GM18520 (cell line): ENCODE results near the gene SH2D1B.
"Not testable (repeated sequence)": the region's sequence is repeated elsewhere in the genome, so short reads cannot be mapped to it uniquely, and the experiment has no call there.

Source experiments
- ATAC-seq: cut with Tn5 transposase; IDR thresholded peaks from one replicate; pipeline ENCODE4 v1.9.1; 2021; ENCODE audit not compliant: unreplicated experiment

The SH2D1B gene

DNA sequence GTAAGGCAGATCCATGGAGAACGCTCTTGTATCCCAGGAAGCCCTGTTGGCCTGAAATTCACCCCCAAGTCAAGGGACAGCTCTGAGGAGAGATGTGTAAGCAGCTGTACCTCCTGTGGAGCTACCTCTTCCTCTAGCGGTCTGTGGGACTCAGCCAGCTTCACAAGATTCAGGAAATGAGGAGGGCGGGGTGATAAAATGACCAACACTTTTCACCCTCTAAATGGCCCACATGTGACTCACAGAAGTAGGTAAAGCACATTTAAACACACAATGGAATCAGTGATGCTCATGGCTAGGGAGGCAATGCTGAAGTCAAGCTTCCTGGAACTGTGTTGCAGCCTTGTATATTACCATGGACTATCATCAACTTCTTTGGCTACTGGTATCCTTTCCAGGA is at the start of gene SH2D1B:
SH2D1B (minus strand) TSS at position 135 of the 400 bp plus-strand sequence; CDS start at position 15, 120 bp downstream.
- no peak for ATAC-seq

GRCh38 chr1:162458236-162458635 is 46.3 kb upstream of the SH2D1B start:
- ATAC-seq: no peak

GRCh38 chr1:162456323-162456722 is 44.4 kb upstream of the SH2D1B start:
- ATAC-seq: no peak

DNA sequence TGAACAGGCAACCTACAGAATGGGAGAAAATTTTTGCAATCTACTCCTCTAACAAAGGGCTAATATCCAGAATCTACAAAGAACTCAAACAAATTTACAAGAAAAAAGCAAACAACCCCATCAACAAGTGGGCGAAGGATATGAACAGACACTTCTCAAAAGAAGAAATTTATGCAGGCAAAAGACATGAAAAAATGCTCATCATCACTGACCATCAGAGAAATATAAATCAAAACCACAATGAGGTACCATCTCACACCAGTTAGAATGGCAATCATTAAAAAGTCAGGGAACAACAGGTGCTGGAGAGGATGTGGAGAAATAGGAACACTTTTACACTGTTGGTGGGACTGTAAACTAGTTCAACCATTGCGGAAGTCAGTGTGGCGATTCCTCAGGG is 42.4 kb upstream of the SH2D1B start:
- not testable (repeated sequence) for ATAC-seq

GRCh38 chr1:162446946-162447345 is 35.0 kb upstream of the SH2D1B start:
- ATAC-seq: no peak

GRCh38 chr1:162444903-162445302 is 33.0 kb upstream of the SH2D1B start:
- ATAC-seq: no peak

- not testable (repeated sequence) for ATAC-seq
These were observed 21.2 kb upstream of the SH2D1B start for GRCh38 chr1:162432977-162433713.

DNA sequence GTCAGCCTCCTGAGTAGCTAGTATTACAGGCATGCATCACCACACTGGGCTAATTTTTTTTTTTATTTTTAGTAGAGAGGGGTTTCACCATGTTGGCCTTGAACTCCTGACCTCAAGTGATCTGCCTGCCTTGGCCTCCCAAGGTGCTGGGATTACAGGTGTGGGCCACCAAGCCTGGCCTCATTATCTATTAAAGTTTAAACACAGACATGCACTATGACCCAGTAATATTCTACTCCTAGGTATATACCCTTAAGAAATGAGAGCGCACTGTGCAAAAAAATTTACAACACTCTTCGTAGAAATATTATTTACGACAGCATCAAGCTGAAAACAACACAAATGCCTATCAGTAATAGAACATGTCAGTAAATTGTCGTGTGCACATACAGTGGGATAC is 18.6 kb upstream of the SH2D1B start:
- ATAC-seq: no peak

DNA sequence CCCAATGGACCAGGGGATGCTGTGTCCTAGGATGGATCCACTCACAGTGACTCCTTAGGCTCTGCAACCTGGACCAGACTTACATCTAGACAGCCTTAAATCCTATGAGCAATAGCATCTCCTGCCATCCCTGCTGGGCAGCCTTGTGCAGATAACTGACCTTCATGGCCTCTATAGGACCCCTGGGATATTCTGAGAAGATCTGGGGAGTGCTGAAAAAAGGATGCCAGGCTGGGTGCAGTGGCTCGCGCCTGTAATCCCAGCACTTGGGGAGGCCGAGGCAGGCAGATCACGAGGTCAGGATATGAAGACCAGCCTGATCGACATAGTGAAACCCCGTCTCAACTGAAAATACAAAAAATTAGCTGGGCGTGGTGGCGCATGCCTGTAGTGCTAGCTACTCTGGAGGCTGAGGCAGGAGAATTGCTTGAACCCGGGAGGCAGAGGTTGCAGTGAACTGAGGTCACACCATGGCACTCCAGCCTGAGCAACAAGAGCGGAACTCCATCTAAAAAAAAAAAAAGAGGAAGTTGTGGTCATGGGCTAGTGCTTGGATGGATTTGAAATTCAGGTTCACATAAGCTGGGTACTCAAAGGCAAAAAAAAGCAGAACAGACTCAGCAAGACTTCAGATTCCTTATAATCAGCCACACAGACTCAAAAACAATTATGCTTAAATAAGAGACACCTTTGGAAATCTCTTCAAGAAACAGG is 10.9 kb upstream of the SH2D1B start:
- ATAC-seq: no peak

GRCh38 chr1:162421258-162422164 is 9.6 kb upstream of the SH2D1B start:
- no peak for ATAC-seq

- ATAC-seq: no peak
These were observed 8.2 kb upstream of the SH2D1B start for GRCh38 chr1:162420120-162420519.

GRCh38 chr1:162419450-162419931 is 7.6 kb upstream of the SH2D1B start:
- not testable (repeated sequence) for ATAC-seq

- ATAC-seq: not testable (repeated sequence)
These were observed 6.6 kb upstream of the SH2D1B start for GRCh38 chr1:162418584-162418983.

DNA sequence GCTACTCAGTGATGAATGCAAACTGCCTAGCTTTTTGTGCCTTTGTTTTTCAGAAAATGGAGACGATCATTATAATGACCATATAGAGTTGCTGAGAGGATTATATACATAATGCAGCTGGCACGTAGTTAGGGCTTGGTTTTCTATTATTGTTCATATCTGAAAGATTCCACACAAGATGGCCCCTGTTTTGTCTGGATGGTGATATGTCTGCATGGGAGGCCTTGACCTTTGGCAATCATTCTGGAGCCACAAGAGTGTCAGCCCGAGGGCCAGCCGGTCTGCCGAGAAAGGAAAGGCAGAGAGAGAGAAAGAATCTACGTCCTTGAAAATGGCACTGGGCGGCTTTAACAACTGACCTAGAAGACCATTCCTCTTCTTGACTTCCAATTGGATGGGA is 5.7 kb upstream of the SH2D1B start:
- ATAC-seq: no peak

DNA sequence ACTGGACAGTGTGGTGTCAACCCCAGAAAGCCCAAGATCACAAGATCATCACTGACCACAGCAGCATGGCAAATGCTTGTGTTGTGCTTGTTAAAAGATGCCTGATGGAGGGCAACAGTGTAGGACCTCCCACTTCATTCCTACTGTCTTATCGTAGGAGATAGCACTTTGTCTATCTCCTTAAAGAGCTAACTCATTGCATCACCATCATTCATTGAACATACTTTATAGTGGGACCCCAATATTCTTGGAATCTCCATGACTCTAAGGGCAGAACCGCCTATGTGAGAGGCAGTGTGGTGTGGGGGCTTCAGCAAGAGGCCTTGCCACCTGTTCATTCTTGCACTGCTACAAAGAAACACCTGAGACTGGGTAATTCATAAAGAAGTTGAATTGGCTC is 5.0 kb upstream of the SH2D1B start:
- ATAC-seq: no peak

GRCh38 chr1:162416215-162416614 is 4.3 kb upstream of the SH2D1B start:
- ATAC-seq: no peak

DNA sequence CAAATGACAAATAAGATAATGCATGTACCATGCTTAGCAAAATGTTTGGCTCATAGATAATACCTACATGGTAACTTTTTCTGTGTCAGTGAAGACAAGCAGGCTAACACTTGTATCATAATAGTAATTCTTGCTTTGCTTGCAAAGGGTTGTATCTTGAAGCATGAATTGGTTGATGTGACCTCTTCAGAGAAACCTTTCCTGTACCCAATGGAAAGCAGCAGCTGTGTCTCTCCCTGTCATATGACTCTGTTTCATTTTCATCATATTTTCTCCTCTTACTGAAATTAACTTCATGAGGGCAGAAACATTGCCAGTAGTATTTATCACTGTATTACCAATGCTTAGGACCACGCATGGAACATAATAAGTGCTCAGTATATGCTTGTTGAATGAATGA is 4.4 kb downstream of the SH2D1B start:
- ATAC-seq: no peak

DNA sequence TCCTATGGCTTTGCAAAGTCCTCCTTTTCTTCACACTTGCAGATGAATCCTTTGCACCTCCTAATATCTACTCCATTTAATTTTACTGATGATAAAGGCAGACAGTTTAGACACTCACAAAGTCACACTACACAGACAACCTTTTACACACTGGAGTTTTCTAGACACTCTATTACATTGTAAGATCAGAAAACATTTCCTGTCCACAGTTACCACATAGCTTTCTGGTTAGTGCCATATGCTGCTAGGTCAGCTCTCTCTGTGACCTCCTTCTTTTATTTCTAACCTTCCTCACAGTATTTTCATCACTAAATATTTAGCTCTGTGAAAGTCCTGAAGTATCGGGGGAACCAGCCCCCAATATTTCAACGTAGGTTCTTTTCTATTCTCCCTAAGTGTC is 5.1 kb downstream of the SH2D1B start:
- ATAC-seq: no peak

DNA sequence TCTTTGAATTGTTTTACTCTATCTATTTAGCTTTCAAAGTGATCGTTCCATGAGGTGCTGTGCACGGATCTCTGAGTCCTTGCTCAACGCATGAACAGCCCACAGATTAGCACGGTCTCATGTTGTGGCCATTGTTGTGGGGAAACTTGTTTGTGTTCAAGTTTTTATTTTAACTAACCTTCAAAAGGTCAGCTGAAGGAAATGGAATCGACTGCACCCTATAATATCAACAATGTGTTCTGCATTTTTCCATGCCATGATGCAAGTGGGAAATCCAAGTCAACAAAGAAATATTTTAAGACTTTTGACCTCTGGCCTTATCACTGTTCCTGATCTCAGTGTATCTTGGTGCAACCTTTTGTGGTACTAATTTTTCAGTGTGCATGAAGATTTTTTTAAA is 6.1 kb downstream of the SH2D1B start:
- ATAC-seq: no peak

DNA sequence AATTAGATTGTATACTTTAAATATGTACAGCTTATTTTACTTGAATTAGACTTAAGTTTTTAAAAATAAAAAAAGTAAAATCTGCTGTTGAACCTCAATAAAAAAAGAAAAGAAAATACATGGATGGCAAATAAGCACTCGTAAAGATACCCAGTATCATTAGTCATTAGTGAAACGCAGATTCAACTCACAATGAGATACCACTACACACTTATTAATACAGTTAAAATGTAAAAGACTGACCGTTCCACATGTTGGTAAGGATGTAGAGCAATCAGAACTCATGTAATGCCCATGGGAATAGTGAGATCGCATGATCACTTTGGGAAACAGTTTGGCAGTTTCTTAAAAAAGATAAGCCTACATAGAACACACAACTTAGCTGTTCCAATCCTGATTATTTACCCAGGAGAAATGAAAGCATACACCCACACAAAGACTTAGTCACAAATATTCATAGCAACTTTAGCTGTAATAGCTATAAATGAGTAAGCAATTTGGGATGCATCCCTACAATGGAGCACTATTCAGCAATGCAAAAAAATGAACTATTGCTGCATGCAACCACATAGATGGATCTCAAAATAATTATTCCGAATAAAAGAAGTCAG is 7.3 kb downstream of the SH2D1B start:
- ATAC-seq: no peak

GRCh38 chr1:162400790-162401355 is 11.1 kb downstream of the SH2D1B start:
- no peak for ATAC-seq
